ENCODE measurements around the gene CIBAR2.

CIBAR2 gene

GRCh38 chr16:85105475-85105874 lies 6.8 kb downstream of the CIBAR2 start:
- no peak overlapping the region for H3K27ac ChIP-seq
- DNase-seq (ENCODE audit: low read depth, low spot score), result no peak

GRCh38 chr16:85104821-85105391 lies 7.4 kb downstream of the CIBAR2 start:
- no peak for DNase-seq (ENCODE audit: low read depth, low spot score)
- no peak overlapping the region for H3K27ac ChIP-seq

GRCh38 chr16:85104147-85104546 lies 8.1 kb downstream of the CIBAR2 start:
- no peak for DNase-seq (ENCODE audit: low read depth, low spot score)
- H3K27ac ChIP-seq, result no peak overlapping the region

- no peak overlapping the region for H3K27ac ChIP-seq
- no peak for DNase-seq (ENCODE audit: low read depth, low spot score)
These were observed 8.9 kb downstream of the CIBAR2 start for GRCh38 chr16:85103114-85104079.

GRCh38 chr16:85101956-85102630 lies 10.2 kb downstream of the CIBAR2 start:
- H3K27ac ChIP-seq, result no peak overlapping the region
- DNase-seq (ENCODE audit: low read depth, low spot score), result no peak

GRCh38 chr16:85100265-85100664 lies 12.0 kb downstream of the CIBAR2 start:
- H3K27ac ChIP-seq, result no peak overlapping the region
- no peak for DNase-seq (ENCODE audit: low read depth, low spot score)

- no peak for DNase-seq (ENCODE audit: low read depth, low spot score)
These were observed 13.7 kb downstream of the CIBAR2 start for GRCh38 chr16:85098565-85098964.

GRCh38 chr16:85096921-85097320 lies 15.4 kb downstream of the CIBAR2 start:
- DNase-seq (ENCODE audit: low read depth, low spot score), result no peak
- no peak overlapping the region for H3K27ac ChIP-seq

More at GRCh38 chr16:85098565-85098964, 13.7 kb downstream of the CIBAR2 start:
- H3K27ac ChIP-seq, result no peak overlapping the region

- DNase-seq (ENCODE audit: low read depth, low spot score), result no peak
- no peak overlapping the region for H3K27ac ChIP-seq
These were observed 17.5 kb downstream of the CIBAR2 start for GRCh38 chr16:85094812-85095211.

GRCh38 chr16:85094176-85094805 lies 18.0 kb downstream of the CIBAR2 start:
- no peak overlapping the region for H3K27ac ChIP-seq
- no peak for DNase-seq (ENCODE audit: low read depth, low spot score)

GRCh38 chr16:85093705-85094104 lies 18.6 kb downstream of the CIBAR2 start:
- no peak for DNase-seq (ENCODE audit: low read depth, low spot score)

GRCh38 chr16:85092851-85093250 lies 19.4 kb downstream of the CIBAR2 start:
- no peak for DNase-seq (ENCODE audit: low read depth, low spot score)
- H3K27ac ChIP-seq, result no peak overlapping the region

More at GRCh38 chr16:85093705-85094104, 18.6 kb downstream of the CIBAR2 start:
- H3K27ac ChIP-seq, result no peak overlapping the region

- DNase-seq (ENCODE audit: low read depth, low spot score), result no peak
- H3K27ac ChIP-seq, result no peak overlapping the region
These were observed 20.0 kb downstream of the CIBAR2 start for GRCh38 chr16:85092309-85092708.

GRCh38 chr16:85091522-85091910 lies 20.8 kb downstream of the CIBAR2 start:
- no peak overlapping the region for H3K27ac ChIP-seq

GRCh38 chr16:85090873-85091521 lies 21.3 kb downstream of the CIBAR2 start:
- DNase-seq (ENCODE audit: low read depth, low spot score), result no peak
- no peak overlapping the region for H3K27ac ChIP-seq

More at GRCh38 chr16:85091522-85091910, 20.8 kb downstream of the CIBAR2 start:
- no peak for DNase-seq (ENCODE audit: low read depth, low spot score)

- DNase-seq (ENCODE audit: low read depth, low spot score), result no peak
- no peak overlapping the region for H3K27ac ChIP-seq
These were observed 22.1 kb downstream of the CIBAR2 start for GRCh38 chr16:85090181-85090580.

GRCh38 chr16:85089525-85089924 lies 22.7 kb downstream of the CIBAR2 start:
- H3K27ac ChIP-seq, result no peak overlapping the region
- DNase-seq (ENCODE audit: low read depth, low spot score), result peak; percentile 31

- DNase-seq (ENCODE audit: low read depth, low spot score), result no peak
- no peak overlapping the region for H3K27ac ChIP-seq
These were observed 23.6 kb downstream of the CIBAR2 start for GRCh38 chr16:85088570-85089199.

- DNase-seq (ENCODE audit: low read depth, low spot score), result no peak
- no peak overlapping the region for H3K27ac ChIP-seq
These were observed 24.2 kb downstream of the CIBAR2 start for GRCh38 chr16:85087899-85088569.
